ENCODE measurements around the gene SHROOM1.

SHROOM1 gene

DNA sequence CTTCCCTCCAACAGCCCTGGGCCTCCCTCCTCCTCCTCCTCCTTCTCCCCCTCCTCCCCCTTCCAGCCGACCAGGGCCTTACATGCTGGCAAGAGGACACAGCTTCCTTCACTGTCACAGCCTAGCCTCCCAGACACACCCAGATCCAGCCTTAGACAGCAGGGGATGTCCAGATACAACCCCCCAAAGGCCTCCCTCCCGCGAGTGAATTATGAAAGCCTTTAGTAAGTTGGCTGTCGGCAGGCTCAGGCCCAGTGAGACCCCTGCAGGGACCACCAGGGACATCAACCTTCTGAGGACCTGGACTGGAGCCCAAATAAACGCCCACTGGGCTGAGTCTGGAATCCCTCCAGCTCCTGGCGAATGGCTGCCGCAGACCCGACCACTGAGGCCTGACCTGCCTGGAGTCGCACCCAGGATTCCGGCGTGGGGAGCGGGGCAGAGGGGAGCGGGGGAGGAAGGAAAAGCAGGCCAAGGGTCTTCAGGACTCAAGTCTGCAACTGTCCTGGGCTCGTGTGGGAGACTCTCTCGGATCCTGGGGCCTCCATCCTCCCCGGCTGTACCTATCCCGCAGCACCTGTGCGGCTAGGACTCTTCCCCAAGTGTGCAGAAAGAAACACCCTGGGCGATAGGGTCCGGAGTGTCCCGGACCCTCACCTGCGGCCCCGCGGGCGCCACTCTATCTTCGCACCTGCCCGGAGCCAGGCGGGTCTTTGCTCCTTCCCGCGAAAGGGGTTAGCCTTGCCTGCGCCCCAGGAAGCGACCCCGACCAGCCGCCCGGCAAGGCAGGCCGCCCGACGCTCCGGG lies 54.1 kb downstream of the SHROOM1 start:
- no peak for TF ChIP-seq ZNF274 (IDR thresholded peaks at IDR 0.05; ENCODE audit: low read depth, low read length)
- H3K4me3 ChIP-seq (ENCODE audit: low read length), result peak overlapping the region; percentile 85

DNA sequence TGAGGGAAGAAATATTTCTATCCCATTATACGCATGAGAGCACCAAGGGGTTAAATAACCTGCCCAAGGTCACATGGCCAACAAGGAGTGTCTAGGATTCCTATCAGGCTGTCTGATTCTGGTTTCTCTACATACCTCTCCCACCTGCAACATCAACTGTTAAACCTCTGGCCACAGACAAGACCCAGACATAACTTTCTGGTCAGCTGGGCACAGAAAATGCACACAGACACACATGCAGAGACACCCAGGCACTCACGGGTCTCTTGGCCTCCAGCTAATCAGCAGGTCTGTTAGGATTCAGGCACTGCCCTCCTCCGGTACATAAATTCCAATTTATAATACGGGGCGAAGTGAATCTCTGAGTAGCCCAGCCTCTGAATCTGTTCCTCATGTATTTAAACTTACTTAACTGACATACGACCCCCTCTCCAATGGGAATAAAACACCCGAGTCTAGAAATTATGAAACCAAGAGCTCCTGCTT lies 54.9 kb downstream of the SHROOM1 start:
- TF ChIP-seq ZNF274 (IDR thresholded peaks at IDR 0.05; ENCODE audit: low read depth, low read length), result no peak
- H3K4me3 ChIP-seq (ENCODE audit: low read length), result no peak overlapping the region

DNA sequence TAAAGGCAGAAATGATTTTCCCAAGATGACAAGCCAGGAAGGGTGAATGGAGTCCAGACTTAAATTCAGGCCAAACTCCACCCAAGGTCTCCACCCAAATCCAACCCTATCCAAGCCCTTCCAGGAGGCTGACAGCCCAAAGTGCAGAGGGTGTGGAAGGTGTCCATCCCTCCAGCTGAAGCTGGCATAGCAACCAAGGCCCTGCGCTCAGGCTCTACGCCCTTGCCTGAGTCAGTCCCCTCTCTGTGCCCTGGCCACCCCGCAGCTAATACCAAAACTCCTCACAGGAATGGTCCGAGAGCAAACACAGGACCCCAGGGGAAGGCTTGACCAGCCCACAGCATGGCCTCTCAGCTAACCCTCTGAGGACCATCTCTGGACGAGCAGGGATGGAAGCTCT lies 55.6 kb downstream of the SHROOM1 start:
- TF ChIP-seq ZNF274 (IDR thresholded peaks at IDR 0.05; ENCODE audit: low read depth, low read length), result no peak
- no peak overlapping the region for H3K4me3 ChIP-seq (ENCODE audit: low read length)

DNA sequence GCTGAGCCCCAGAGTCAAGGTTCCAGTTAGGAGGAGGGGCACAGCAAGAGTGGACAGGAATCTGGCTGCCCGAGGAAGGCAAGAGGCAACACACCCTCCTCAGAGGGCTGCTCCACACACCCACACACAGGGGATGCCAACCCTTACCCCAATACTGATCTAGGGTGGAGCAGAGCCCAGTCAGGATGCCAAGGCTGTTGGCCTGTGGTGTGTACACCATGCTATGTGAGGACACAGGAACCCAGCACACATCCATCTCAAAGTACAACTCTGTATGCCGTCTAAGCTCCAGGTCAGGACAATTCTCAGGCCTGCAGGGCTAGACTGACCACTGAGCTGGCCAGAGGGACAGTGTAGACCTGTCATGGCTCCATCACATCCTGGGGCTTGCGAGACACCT lies 56.0 kb downstream of the SHROOM1 start:
- TF ChIP-seq ZNF274 (IDR thresholded peaks at IDR 0.05; ENCODE audit: low read depth, low read length), result no peak
- no peak overlapping the region for H3K4me3 ChIP-seq (ENCODE audit: low read length)

DNA sequence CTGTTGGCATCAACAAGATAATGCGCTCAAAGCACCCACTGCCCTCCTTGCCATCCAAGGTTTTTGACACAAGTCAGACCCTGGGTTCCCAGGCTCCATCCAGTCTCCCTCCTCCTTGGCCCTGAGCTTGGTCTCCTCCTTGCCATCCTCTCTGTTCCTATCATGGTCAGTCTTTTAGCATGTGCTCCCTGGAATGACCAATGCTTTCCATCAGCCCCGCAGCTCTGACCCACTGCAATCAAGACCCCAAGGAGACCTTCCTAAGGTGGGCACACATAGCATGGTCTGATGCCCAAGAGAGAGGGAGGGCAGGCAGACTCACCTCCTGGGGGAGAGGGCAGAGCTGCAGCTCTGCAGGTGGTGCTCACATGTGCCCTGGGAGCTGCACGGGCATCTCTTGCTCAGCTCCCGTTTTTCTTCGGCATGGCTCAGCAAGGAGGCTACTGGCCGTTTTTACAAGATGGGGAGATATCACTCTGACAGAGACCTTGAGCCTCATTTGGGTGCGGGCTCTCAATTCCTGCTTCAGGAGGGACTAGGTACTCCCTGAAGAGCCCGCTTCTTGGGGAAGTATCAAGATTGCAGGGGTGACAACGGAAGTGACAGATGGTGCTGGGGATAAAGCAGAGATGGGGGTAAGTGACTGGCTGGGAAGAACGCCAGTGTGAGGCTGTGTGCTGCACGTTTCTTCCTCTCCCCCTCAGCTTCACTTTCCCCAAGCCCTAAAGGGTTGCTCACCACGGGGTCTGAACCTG lies 56.7 kb downstream of the SHROOM1 start:
- no peak for TF ChIP-seq ZNF274 (IDR thresholded peaks at IDR 0.05; ENCODE audit: low read depth, low read length)
- no peak overlapping the region for H3K4me3 ChIP-seq (ENCODE audit: low read length)

DNA sequence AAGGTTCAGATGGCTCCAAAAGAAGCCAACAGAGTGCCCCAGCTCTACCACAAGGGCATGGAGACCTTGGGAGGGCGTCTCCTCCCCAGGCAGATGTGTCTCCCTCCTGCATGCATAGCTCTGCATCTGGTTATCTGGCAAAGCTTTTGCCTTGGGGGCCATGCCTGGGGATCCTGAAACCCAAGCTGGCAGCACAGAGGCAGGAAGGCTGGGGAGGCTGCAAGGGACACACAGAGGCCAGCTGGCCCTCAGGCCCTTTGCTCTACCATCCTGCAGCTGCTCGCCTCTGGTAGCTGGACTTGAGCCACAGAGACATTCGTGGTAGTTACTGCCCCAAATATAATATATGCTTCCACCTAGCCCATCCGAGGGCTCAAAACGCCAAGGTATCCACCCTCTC lies 57.3 kb downstream of the SHROOM1 start:
- H3K4me3 ChIP-seq (ENCODE audit: low read length), result no peak overlapping the region
- TF ChIP-seq ZNF274 (IDR thresholded peaks at IDR 0.05; ENCODE audit: low read depth, low read length), result no peak

DNA sequence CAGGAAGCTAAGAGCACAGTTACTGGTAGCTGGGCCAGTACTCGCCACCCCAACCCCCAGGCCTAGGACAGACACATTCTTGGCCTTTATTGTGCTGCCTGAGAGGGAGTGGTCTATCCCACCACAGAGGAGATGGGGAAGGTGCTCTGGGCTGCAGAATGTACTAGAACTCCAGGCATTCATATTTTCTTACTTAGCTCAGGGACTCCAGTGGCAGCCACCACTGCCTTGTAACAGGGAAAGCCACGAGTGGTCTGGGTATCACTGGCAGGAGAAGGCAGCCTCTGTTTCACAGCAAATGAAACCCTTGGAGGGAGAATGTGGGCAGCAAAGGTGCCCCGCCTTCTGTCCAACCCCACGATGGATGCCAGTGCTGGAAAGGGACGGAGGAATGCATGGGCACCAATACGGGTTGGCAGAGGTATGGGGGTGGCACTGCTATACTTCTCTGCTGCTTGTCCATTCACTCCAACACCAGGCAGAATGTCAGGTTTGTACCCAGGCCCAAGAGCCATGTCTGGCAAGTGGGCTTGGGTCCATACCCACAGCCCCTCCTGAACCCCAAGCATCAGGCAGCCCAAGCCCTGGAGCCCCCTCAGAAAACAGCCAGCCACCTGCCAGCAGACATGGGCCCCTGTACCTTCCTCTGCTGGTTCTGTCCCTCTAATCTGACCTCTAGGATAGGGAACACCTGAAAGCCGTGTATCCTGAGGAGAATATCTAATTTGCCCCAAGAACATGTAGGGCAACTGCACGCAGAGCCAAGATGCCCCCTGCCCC lies 58.0 kb downstream of the SHROOM1 start:
- H3K4me3 ChIP-seq (ENCODE audit: low read length), result no peak overlapping the region

More for the DNA sequence above, 58.0 kb downstream of the SHROOM1 start:
- no peak for TF ChIP-seq ZNF274 (IDR thresholded peaks at IDR 0.05; ENCODE audit: low read depth, low read length)
